GM12891 (cell line): Measurements from ENCODE around the gene AVEN.

Source experiments
- PAX5 ChIP-seq: IDR thresholded peaks from 2 replicates; pipeline ENCODE4 v1.6.1; 2011; ENCODE audit warnings: low read length, moderate library complexity, mild to moderate bottlenecking; ENCODE audit not compliant: insufficient read depth, severe bottlenecking
- POLR2A ChIP-seq: IDR thresholded peaks from 2 replicates; pipeline ENCODE4 v1.6.1; 2011; ENCODE audit warnings: low read depth, low read length, control low read depth
- POLR2AphosphoS5 ChIP-seq: IDR thresholded peaks from 2 replicates; pipeline ENCODE4 v1.6.1; 2011; ENCODE audit warnings: low read depth, low read length, control low read depth
- TAF1 ChIP-seq: IDR thresholded peaks from 2 replicates; pipeline ENCODE4 v1.6.1; 2011; ENCODE audit warnings: low read depth, low read length, control low read depth

- no peak for TF ChIP-seq POLR2A
- no peak for TF ChIP-seq POLR2AphosphoS5
- no peak for TF ChIP-seq PAX5
- no peak for TF ChIP-seq TAF1
Measured at GRCh38 chr15:33831646-33832045, 207.4 kb downstream of the AVEN start.
